GM23338 (cell line): Measurements from ENCODE around the gene TMEM43. TPM values are rescaled to one million over a fixed set of nuclear protein-coding genes. Genes with fewer than 3 reads are reported as not detected.
A peak's percentile ranks its signal among the peaks of the same experiment; 100 is the strongest.

Experiments
- ATAC-seq: fragments of 200-7000 bp; cut with Tn5 transposase; 3 replicates; pipeline ENCODE4 v1.9.1; 2020
- DNase-seq: peaks from one replicate; pipeline ENCODE4 v3.0.0-alpha.2; 2015; ENCODE audit warnings: low spot score
- H2AFZ ChIP-seq: fragments of 200-600 bp; sonication (generic); 2 replicates; pipeline ENCODE4 v1.8.0; 2016; ENCODE audit warnings: antibody characterized with exemption, mild to moderate bottlenecking, moderate library complexity
- H3F3A ChIP-seq: fragments of 200-600 bp; sonication (generic); replicated peaks from 2 replicates; pipeline ENCODE4 v1.8.0; 2017; ENCODE audit warnings: antibody characterized with exemption, mixed run types, low read depth
- H3K27ac ChIP-seq: fragments of 200-600 bp; sonication (generic); 2 replicates; pipeline ENCODE4 v1.6.1; 2016; ENCODE audit warnings: low read depth
- H3K27me3 ChIP-seq: fragments of 200-600 bp; sonication (generic); 2 replicates; pipeline ENCODE4 v1.8.0; 2016; ENCODE audit warnings: mild to moderate bottlenecking, mixed run types, moderate library complexity; ENCODE audit not compliant: insufficient read depth
- H3K36me3 ChIP-seq: fragments of 200-600 bp; sonication (generic); 2 replicates; pipeline ENCODE4 v1.8.0; 2016; ENCODE audit warnings: mild to moderate bottlenecking; ENCODE audit not compliant: insufficient read depth
- H3K4me1 ChIP-seq: fragments of 200-600 bp; sonication (generic); 2 replicates; pipeline ENCODE4 v1.8.0; 2016; ENCODE audit warnings: mild to moderate bottlenecking, moderate library complexity; ENCODE audit not compliant: insufficient read depth
- H3K4me2 ChIP-seq: fragments of 200-600 bp; sonication (generic); 2 replicates; pipeline ENCODE4 v1.7.1; 2017; ENCODE audit warnings: mixed run types
- H3K4me3 ChIP-seq: fragments of 200-600 bp; sonication (generic); 2 replicates; pipeline ENCODE4 v1.6.1; 2016; ENCODE audit warnings: mixed run types
- H3K79me2 ChIP-seq: fragments of 200-600 bp; sonication (generic); replicated peaks from 2 replicates; pipeline ENCODE4 v1.8.0; 2017; ENCODE audit warnings: mild to moderate bottlenecking; ENCODE audit not compliant: insufficient read depth
- H3K9me2 ChIP-seq: fragments of 200-600 bp; sonication (generic); 2 replicates; pipeline ENCODE4 v1.8.0; 2017; ENCODE audit not compliant: insufficient read depth
- H4K20me1 ChIP-seq: fragments of 200-600 bp; sonication (generic); replicated peaks from 2 replicates; pipeline ENCODE4 v1.8.0; 2017; ENCODE audit warnings: mild to moderate bottlenecking; ENCODE audit not compliant: insufficient read depth
- H3K27ac Mint-ChIP-seq: 2 replicates; pipeline ENCODE4 v1.8.0; 2020; ENCODE audit warnings: inconsistent platforms, mild to moderate bottlenecking, moderate library complexity, mixed read lengths
- H3K27me3 Mint-ChIP-seq: 3 replicates; pipeline ENCODE4 v1.8.0; 2022; ENCODE audit warnings: low read depth, mild to moderate bottlenecking, moderate library complexity, mixed read lengths, inconsistent platforms; ENCODE audit not compliant: insufficient read depth, poor library complexity
- H3K36me3 Mint-ChIP-seq: 3 replicates; pipeline ENCODE4 v1.8.0; 2021; ENCODE audit warnings: low read depth, mild to moderate bottlenecking, inconsistent platforms, moderate library complexity, mixed read lengths
- H3K4me1 Mint-ChIP-seq: 3 replicates; pipeline ENCODE4 v1.8.0; 2020; ENCODE audit warnings: mild to moderate bottlenecking, inconsistent platforms, mixed read lengths
- H3K4me3 Mint-ChIP-seq: 3 replicates; pipeline ENCODE4 v1.8.0; 2021; ENCODE audit warnings: moderate library complexity, mild to moderate bottlenecking, inconsistent platforms, mixed read lengths
- H3K9me3 Mint-ChIP-seq: 3 replicates; pipeline ENCODE4 v1.8.0; 2020; ENCODE audit warnings: moderate library complexity, mild to moderate bottlenecking, inconsistent platforms, mixed read lengths
- CREB1 ChIP-seq: fragments of 250-450 bp; sonication (Bioruptor Pico); IDR thresholded peaks from 2 replicates; pipeline ENCODE4 v1.5.0; 2020; ENCODE audit warnings: low read depth, mild to moderate bottlenecking, moderate library complexity
- ETS1 ChIP-seq: IDR thresholded peaks from 2 replicates; pipeline ENCODE4 v1.6.1; 2016; ENCODE audit warnings: antibody characterized with exemption
- JUNB ChIP-seq: IDR thresholded peaks from one replicate; pipeline ENCODE4 v1.6.1; 2016; ENCODE audit warnings: antibody characterized with exemption; ENCODE audit not compliant: unreplicated experiment
- STAT1 ChIP-seq: IDR thresholded peaks from one replicate; pipeline ENCODE4 v1.6.1; 2016; ENCODE audit warnings: antibody characterized with exemption; ENCODE audit not compliant: unreplicated experiment
- ZNF114 ChIP-seq: fragments of 250-450 bp; sonication (Bioruptor Pico); IDR thresholded peaks from 2 replicates; pipeline ENCODE4 v1.5.0; 2020; ENCODE audit warnings: mild to moderate bottlenecking, moderate library complexity
- ZNF331 ChIP-seq: fragments of 250-450 bp; sonication (Bioruptor Pico); IDR thresholded peaks from 2 replicates; pipeline ENCODE4 v1.5.0; 2020; ENCODE audit warnings: low read depth, mild to moderate bottlenecking, moderate library complexity
- ZNF462 ChIP-seq: fragments of 250-450 bp; sonication (Bioruptor Pico); IDR thresholded peaks from 2 replicates; pipeline ENCODE4 v1.5.0; 2020; ENCODE audit warnings: mild to moderate bottlenecking, moderate library complexity
- polyA plus RNA-seq: library from polyadenylated mRNA; unstranded; fragments of >200 nt; fragmentation: Nextera tagmentation; extraction: Ambion mirVana; gene quantifications from 2 replicates; pipeline ENCODE4 v1.2.1, GENCODE V29; 2016
- total RNA-seq: library from RNA; depleted of rRNA; stranded (reverse); fragments of >200 nt; shearing (Covaris generic); gene quantifications from 2 replicates; pipeline ENCODE4 v1.2.3, GENCODE V29; 2014

Gene TMEM43
- total and polyA plus RNA-seq, 2 experiments from 2014 or later: 15.9 to 34.7 TPM

- no peak for TF ChIP-seq ZNF462 (CRISPR knock-in tag)
- no peak for TF ChIP-seq JUNB
- TF ChIP-seq CREB1 (CRISPR knock-in tag): no peak
- TF ChIP-seq ZNF331: no peak
Observed at GRCh38 chr3:14146381-14147065, 21.7 kb downstream of the TMEM43 start (continued).

- ATAC-seq (no peak), DNase-seq (no peak)
- no peaks in the 10 kb centered on the region for H3K9me3 Mint-ChIP-seq
- H3K27me3 Mint-ChIP-seq: peaks cover 14% of the 10 kb centered on the region
- no peak overlapping the region for H3K4me3 ChIP-seq
- no peak overlapping the region for H3K4me2 ChIP-seq
- peak overlapping the region; percentile 83; the same call in 1 of the 2 replicates for H3K27ac ChIP-seq
- peaks cover 37% of the 10 kb centered on the region for H3K36me3 Mint-ChIP-seq
- H3K36me3 ChIP-seq: no peaks in the 10 kb centered on the region; the same call in 1 of the 2 replicates
- no peaks in the 10 kb centered on the region for H3K27me3 ChIP-seq
- peak overlapping the region; percentile 86; the same call in 1 of the 2 replicates for H3K27ac Mint-ChIP-seq
- no peaks in the 10 kb centered on the region for H3K79me2 ChIP-seq
- peaks cover 12% of the 10 kb centered on the region for H3K4me1 ChIP-seq
- no peaks in the 10 kb centered on the region for H3F3A ChIP-seq
- H3K9me2 ChIP-seq: no peaks in the 10 kb centered on the region
- no peak overlapping the region for H2AFZ ChIP-seq
- no peak for TF ChIP-seq ETS1
- TF ChIP-seq ZNF114 (CRISPR knock-in tag): no peak
- no peak for TF ChIP-seq JUNB
- no peak for TF ChIP-seq CREB1 (CRISPR knock-in tag)
- no peak for TF ChIP-seq STAT1
- peaks cover 31% of the 10 kb centered on the region for H3K4me1 Mint-ChIP-seq
- H3K4me3 Mint-ChIP-seq: no peak overlapping the region
- H4K20me1 ChIP-seq: peaks cover 4% of the 10 kb centered on the region
Observed at GRCh38 chr3:14147066-14147435, 22.2 kb downstream of the TMEM43 start.
